Thoracic aorta (tissue), 2 donors: Measurements from ENCODE around the gene CFAP58. TPM values are rescaled to one million over a fixed set of nuclear protein-coding genes. Genes with fewer than 3 reads are reported as not detected.

Source experiments
- ATAC-seq: fragments of 150-250 bp; one replicate; pipeline ENCODE4 v1.8.0; 2017; ENCODE audit warnings: low read depth; ENCODE audit not compliant: insufficient number of reproducible peaks, low FRiP score
- DNase-seq: peaks from one replicate; pipeline ENCODE4 v3.0.0-alpha.2; 2020; ENCODE audit warnings: low spot score
- H3K27ac ChIP-seq, 2 donors: fragments of 200-600 bp; sonication (generic); 1 replicate in 1 of 2; 2 replicates in 1 of 2; pipeline ENCODE4 v1.5.1; 2016; ENCODE audit warnings: mild to moderate bottlenecking in 2 of 2, moderate library complexity in 2 of 2
- H3K27me3 ChIP-seq: fragments of 200-600 bp; sonication (generic); replicated peaks from 2 replicates; pipeline ENCODE4 v1.6.0; 2016; ENCODE audit warnings: mild to moderate bottlenecking; ENCODE audit not compliant: insufficient read depth
- H3K36me3 ChIP-seq: fragments of 200-600 bp; sonication (generic); one replicate; pipeline ENCODE4 v1.5.1; 2016
- H3K4me1 ChIP-seq, 2 donors: fragments of 200-600 bp; sonication (generic); 1 replicate in 1 of 2; 2 replicates in 1 of 2; pipeline versions ENCODE4 v1.5.1 to v1.6.0; 2016; ENCODE audit warnings: low read depth in 2 of 2, mild to moderate bottlenecking in 1 of 2; ENCODE audit not compliant: control insufficient read depth in 1 of 2
- H3K4me3 ChIP-seq: fragments of 200-600 bp; sonication (generic); 2 replicates; pipeline ENCODE4 v1.5.1; 2016; ENCODE audit warnings: mild to moderate bottlenecking
- H3K9me3 ChIP-seq: fragments of 200-600 bp; sonication (generic); 2 replicates; pipeline ENCODE4 v1.5.1; 2016
- CTCF ChIP-seq: fragments of 200-600 bp; sonication (generic); IDR thresholded peaks from one replicate; pipeline ENCODE4 v1.5.1; 2019; ENCODE audit warnings: antibody characterized with exemption
- total RNA-seq, 2 donors: library from RNA; depleted of rRNA; stranded (reverse); fragments of >200 nt; gene quantifications; one replicate each; pipeline versions ENCODE4 v1.1.0 to v1.2.3, GENCODE V29; 2016

Gene CFAP58
- total RNA-seq = under 1 TPM; 0.35 to 0.68 TPM

- Histone ChIP-seq H3K27me3 (no peaks in the 10 kb centered on the region), H3K4me1 (peaks cover 5 to 21% of the 10 kb centered on the region in 2 donors), H3K27ac (no peak within 1 kb of the TSS), H3K9me3 (no peaks in the 10 kb centered on the region), H3K4me3 (peak within 1 kb of the TSS; percentile 74), H3K36me3 (no peaks in the 10 kb centered on the region)
- DNase-seq (peak; percentile 77), ATAC-seq (peak; percentile 79)
- peak; percentile 51 for TF ChIP-seq CTCF
Measured at GRCh38 chr10:104353325-104354048, at the start of gene CFAP58. TSS of gene CFAP58 (plus strand) at chr10:104353833. CDS start at chr10:104353898, 65 bp downstream.

- no peaks in the 10 kb centered on the region for H3K36me3 ChIP-seq
- no peak overlapping the region for H3K4me3 ChIP-seq
- no peak for DNase-seq
- H3K27me3 ChIP-seq = no peaks in the 10 kb centered on the region
- H3K9me3 ChIP-seq = no peaks in the 10 kb centered on the region
- ATAC-seq = no peak
- H3K27ac ChIP-seq = no peak overlapping the region
- no peak for TF ChIP-seq CTCF
- peaks cover 26 to 79% of the 10 kb centered on the region in 2 donors for H3K4me1 ChIP-seq
Measured at GRCh38 chr10:104304356-104304745, 49.3 kb upstream of the CFAP58 start.

- DNase-seq (no peak), ATAC-seq (no peak)
- H3K27me3 ChIP-seq = no peaks in the 10 kb centered on the region
- no peak for TF ChIP-seq CTCF
- H3K9me3 ChIP-seq = no peaks in the 10 kb centered on the region
- H3K4me1 ChIP-seq = peaks cover 25 to 79% of the 10 kb centered on the region in 2 donors
- no peak overlapping the region for H3K27ac ChIP-seq
- no peaks in the 10 kb centered on the region for H3K36me3 ChIP-seq
- H3K4me3 ChIP-seq = no peak overlapping the region
Measured at GRCh38 chr10:104304927-104305326, 48.7 kb upstream of the CFAP58 start.

GRCh38 chr10:104306897-104307296, 46.7 kb upstream of the CFAP58 start:
- no peaks in the 10 kb centered on the region for H3K27me3 ChIP-seq
- no peaks in the 10 kb centered on the region for H3K36me3 ChIP-seq
- TF ChIP-seq CTCF = no peak
- H3K4me1 ChIP-seq = peaks cover 21 to 80% of the 10 kb centered on the region in 2 donors
- no peak overlapping the region for H3K27ac ChIP-seq
- H3K4me3 ChIP-seq = no peak overlapping the region
- DNase-seq = no peak
- ATAC-seq = no peak
- no peaks in the 10 kb centered on the region for H3K9me3 ChIP-seq

- Histone ChIP-seq H3K4me3 (no peak overlapping the region), H3K36me3 (peaks cover 8% of the 10 kb centered on the region), H3K9me3 (no peaks in the 10 kb centered on the region), H3K4me1 (peaks cover 21 to 83% of the 10 kb centered on the region in 2 donors), H3K27ac (no peak overlapping the region), H3K27me3 (no peaks in the 10 kb centered on the region)
- ATAC-seq (no peak), DNase-seq (no peak)
- no peak for TF ChIP-seq CTCF
Measured at GRCh38 chr10:104307576-104308438, 45.8 kb upstream of the CFAP58 start.
